Fibroblast of mammary gland (primary cell): ENCODE measurements around the gene GPRC5D.

Source experiments
- DNase-seq: peaks from one replicate; pipeline ENCODE4 v3.0.0-alpha.2; 2010; ENCODE audit warnings: low read depth
- H3K4me3 ChIP-seq: 2 replicates; pipeline ENCODE4 v1.5.1; 2011; ENCODE audit warnings: low read depth, mild to moderate bottlenecking, low read length, moderate library complexity; ENCODE audit not compliant: control insufficient read depth
- TF ChIP-seq, protein P1 (sequence below): conservative IDR thresholded peaks from 2 replicates; pipeline ENCODE4 v1.5.1; 2011; ENCODE audit warnings: low read depth, low read length, inconsistent platforms; ENCODE audit not compliant: control insufficient read depth, insufficient read depth

Gene GPRC5D

DNA sequence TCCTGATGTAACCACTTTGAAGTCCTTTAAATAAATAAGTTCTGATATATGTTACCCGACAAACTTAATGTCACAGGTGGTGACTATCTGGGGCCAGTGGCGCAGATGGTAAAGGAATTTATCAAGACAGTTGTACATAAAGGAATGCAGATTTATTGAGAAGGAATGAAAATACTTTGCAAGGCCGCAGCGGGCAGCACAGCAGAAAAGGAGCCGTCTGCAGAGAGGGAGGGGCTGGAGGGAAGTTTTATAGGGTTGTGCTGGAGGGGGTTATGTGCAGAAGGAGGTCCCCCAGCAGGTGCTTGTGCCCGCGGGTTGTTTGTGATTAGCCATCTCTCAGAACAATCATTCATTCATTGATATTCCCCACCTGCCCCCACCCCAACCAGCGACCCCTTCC, 17.4 kb downstream of the GPRC5D start:
- TF ChIP-seq, protein P1, sequence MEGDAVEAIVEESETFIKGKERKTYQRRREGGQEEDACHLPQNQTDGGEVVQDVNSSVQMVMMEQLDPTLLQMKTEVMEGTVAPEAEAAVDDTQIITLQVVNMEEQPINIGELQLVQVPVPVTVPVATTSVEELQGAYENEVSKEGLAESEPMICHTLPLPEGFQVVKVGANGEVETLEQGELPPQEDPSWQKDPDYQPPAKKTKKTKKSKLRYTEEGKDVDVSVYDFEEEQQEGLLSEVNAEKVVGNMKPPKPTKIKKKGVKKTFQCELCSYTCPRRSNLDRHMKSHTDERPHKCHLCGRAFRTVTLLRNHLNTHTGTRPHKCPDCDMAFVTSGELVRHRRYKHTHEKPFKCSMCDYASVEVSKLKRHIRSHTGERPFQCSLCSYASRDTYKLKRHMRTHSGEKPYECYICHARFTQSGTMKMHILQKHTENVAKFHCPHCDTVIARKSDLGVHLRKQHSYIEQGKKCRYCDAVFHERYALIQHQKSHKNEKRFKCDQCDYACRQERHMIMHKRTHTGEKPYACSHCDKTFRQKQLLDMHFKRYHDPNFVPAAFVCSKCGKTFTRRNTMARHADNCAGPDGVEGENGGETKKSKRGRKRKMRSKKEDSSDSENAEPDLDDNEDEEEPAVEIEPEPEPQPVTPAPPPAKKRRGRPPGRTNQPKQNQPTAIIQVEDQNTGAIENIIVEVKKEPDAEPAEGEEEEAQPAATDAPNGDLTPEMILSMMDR: no peak
- DNase-seq: no peak
- no peak overlapping the region for H3K4me3 ChIP-seq

GRCh38 chr12:12933742-12934141, 18.2 kb downstream of the GPRC5D start:
- H3K4me3 ChIP-seq: no peak overlapping the region
- TF ChIP-seq, protein P1: no peak
- no peak for DNase-seq

DNA sequence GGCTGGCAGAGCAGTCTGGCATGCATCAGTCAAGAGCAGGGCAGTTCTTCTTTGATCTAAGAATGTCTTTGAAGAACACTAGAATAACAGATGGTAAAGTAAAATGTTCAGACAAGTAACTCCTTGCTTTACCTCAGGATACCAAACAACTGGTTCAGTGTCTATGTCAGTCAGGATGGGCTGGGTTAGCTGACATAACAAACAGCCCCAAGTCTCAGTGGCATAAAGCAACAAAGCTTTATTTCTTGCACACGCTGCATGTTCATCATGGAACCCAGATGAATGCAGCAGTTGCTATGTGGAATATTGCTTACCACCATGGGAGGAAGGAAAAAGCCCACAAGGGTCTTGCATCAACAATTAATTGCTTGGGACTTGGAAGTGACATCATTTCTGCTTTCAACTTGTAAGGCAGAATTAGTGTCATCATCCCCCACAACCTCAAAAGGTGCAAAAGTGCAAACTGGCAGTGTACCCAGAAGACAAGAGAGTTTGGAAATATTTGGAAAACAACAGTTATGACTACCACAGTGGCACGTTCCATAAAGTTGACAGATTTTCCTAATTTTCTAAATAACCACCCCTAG, 21.2 kb downstream of the GPRC5D start:
- no peak overlapping the region for H3K4me3 ChIP-seq
- TF ChIP-seq, protein P1: no peak
- no peak for DNase-seq

DNA sequence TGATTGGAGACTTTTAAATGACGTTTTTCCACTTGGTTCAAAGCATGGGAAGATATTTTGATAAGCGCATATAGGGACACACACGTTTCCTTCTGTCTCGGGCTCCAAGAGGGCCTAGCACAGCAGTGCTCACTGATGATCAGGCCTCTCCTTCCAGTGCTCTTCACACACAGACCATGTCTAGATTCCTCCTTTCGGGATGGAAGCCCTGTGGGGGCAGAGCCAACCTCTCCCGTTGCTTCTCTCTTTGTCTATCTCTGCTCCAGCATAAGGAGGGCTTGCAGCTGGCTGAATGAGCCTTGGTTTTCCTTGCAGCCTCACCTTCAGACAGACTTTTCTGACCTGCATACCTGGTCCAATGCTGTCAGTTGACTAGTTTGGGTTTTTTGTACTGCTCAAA, 22.3 kb downstream of the GPRC5D start:
- no peak for DNase-seq
- H3K4me3 ChIP-seq: no peak overlapping the region
- TF ChIP-seq, protein P1: no peak

DNA sequence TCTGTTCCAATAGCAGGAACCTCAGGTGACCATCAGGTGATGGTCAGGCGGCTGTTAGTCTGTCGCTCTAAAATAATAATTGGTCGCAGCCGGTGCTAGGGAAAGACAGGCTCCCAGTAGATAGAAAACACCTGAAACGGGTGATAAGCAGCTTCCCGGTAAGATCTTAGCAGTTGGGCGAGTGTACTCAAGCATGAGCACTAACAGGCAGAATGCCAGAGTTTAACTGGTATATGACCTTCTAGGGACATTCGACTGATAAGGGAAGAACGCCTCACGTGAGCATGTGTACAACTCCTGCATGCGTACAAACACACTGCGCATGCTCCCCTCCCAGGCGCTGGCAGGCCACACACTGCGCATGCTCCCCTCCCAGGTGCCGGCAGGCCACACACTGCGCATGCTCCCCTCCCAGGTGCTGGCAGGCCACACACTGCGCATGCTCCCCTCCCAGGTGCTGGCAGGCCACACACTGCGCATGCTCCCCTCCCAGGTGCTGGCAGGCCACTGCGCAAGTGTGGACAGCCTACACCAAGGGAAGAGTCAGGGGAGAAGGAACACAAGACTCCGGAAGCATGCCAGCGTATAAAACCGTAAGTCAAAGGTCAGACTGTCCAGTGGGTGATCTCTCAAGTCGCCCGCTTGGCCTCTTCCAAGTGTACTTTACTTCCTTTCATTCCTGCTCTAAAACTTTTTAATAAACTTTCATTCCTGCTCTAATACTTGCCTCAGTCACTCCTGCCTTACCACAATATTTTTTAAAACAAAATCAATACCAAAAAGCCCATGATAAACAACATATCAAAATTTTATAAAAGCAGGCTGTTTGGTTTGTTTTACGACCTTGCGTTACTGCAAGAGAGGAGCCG, 24.5 kb downstream of the GPRC5D start:
- TF ChIP-seq, protein P1: no peak
- H3K4me3 ChIP-seq: peak overlapping the region; percentile 9
- DNase-seq: peak; percentile 46

- TF ChIP-seq, protein P1: no peak
- peak; percentile 82 for DNase-seq
- H3K4me3 ChIP-seq: no peak overlapping the region
These were observed 25.3 kb downstream of the GPRC5D start for GRCh38 chr12:12926571-12927071.

- TF ChIP-seq, protein P1: no peak
- no peak overlapping the region for H3K4me3 ChIP-seq
- DNase-seq: peak; percentile 65
These were observed 26.6 kb downstream of the GPRC5D start for GRCh38 chr12:12925388-12925787.
